Activated CD4-positive, alpha-beta T cell treated with anti-CD3 and anti-CD28 coated beads, Interleukin-2, amount 50 U/mL, for 16 hours (primary cell): ENCODE results near the gene KRTAP10-5.
"Not testable (repeated sequence)": the region's sequence is repeated elsewhere in the genome, so short reads cannot be mapped to it uniquely, and the experiment has no call there.

Experiments used
- DNase-seq: peaks from one replicate; pipeline ENCODE4 v3.0.0-alpha.2; 2020

The KRTAP10-5 gene

DNA sequence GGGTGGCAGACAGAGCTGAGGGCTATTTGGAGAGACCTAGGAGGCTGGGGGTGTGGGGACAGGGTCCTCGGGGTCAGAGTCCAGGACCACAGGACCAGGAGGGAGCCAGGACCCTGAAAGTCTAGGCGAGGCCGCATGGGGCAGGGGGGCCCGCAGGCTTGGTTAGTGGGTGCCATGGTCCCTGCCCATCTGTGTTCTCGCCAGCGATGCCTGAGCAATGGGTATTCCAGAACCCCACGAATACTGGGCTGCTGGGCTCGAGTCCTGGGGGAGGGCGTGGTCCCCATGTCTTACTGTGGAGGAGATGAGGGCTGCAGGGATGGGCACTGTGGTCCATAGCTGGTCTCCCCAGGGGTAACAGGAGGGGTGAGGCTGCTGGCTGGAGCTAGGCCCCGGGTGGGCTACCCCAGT, 9.9 kb upstream of the KRTAP10-5 start:
- no peak for DNase-seq

DNA sequence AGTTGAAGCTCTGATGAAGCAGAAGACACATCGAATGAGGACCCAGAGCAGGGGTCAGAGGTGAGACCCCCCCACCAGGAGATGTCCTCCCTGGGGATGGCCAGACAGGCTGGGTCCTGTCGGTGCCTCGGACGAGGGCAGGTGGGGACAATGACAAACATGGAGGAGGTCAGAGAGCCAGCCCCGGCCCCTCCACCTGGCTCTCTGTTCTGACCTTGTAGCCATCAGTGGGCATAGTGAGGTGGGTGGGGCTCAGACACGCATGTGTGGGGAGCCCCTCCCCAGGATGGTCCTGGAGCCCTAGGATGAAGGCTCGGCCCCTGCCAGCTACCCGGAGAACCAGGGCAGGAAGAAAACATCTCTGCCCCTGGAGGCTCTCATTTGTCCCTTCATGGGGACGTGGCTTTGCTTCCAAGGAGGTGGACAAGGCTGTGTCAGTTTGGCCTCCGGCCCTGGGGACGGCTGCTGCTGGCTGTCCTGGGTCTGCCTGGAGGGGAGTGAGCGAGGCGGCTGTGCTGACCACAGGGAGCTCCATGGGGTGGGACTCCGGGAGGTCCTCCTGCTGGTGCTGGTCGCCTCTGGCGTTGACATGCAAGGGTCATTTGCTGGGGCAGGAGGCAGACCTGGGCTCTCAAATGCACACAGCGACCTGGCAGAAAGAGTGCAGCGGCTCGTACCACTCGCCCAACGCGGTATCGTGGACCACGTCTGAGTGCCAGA, 9.3 kb upstream of the KRTAP10-5 start:
- no peak for DNase-seq

DNA sequence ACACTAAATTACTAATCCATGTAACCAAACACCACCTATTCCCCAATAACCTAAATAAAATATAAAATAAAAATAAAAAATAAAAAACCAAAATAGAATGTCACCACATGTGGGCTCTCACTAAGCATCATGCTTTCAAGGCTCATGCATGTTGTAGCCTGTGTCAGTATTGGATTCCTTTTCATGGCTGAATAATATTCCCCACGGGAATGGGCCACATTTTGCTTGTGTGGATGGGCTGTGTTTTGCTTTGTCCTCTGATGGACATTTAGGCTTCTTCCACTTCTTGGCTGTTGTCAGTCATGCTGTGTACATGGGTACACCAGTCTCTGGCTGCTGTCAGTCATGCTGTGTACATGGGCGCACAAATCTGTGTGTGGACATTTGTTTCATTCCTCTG, 8.7 kb upstream of the KRTAP10-5 start:
- no peak for DNase-seq

DNA sequence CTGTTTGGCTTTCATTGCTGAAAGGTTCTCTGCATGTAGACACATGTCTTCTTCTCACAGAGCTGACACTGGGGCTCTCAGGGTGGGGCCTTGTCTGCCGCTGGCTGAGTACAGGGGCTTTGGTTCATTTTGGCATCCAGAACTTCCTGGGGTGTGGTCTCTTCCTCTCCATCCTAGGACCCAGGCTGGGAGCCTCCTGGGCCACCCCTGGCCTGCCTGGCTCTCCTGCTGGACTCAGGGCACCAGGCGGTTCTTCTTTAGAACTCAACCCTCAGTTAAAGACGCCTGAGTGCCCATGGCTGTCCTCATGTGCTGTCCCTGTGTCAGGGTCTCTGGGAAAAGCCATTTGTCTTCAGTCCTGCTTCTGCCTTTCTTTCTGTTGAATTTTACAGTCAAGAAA, 5.5 kb upstream of the KRTAP10-5 start:
- DNase-seq = no peak

DNA sequence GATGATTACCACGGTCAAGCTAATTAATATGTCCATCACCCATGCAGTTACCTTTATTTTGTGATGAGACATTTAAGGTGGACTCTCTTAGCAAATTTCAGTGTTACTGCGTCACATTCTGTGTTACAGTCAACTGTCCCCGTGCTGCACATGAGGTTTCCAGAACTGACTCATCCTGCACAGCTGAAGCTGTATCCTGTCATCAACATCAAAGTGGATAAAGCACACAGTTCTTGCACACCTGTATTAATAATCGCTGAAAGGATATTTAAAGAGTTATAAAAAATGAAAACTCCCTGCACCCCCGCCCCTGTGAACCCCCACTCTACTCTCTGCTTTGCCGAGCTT, 3.4 kb upstream of the KRTAP10-5 start:
- peak; percentile 41 for DNase-seq

DNA sequence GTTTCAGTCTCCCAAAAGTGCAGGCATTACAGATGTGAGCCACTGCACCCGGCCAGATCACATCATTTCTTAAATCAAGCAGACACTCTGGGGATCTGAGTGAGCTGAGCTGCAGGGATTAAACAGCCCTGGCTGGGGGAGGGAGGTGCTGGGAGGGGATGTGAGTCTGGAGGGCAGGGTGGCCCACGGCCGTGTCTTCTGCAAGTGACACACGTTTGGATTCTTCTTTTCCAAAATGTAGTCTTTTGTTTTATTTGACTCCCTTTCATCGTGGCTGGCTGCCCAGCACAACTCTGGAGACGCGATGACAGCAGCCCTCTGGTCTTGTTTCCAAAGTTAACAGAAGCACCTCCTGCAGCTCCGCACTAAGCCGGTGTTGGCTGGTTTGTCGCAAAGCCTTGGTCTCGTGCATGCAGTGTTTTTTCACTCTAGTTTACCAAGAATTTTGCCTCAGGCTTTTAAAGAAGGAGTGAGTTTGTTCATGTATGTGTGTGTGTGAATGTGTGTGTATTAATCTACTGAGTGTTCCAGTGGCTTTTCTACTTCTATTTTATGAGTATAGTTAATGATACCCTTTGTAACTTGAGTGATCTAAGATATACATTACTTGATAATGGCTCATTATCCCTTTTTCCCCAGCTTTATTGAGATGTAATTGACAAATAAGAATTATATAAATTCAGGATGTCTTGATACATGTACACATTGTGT, 2.8 kb upstream of the KRTAP10-5 start:
- DNase-seq = no peak

DNA sequence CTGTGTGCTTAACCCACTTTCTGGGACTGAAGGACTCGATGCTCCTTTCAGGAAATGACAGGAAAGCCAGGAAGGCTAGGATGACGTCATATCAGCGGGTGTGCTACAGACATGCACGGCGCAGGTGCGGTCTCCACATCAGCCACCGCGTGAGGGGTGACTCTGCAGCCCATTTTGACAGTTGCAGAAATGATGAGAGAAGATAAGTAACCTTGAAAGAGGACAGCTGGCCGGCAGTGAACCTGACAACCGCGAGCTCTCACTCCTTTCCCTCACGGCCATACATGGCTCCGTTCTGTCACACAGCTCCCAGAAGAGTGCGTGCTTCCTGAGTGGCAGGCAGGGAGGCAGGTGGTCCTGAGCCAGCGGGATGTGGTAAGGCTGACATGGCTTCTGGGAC, 1.7 kb upstream of the KRTAP10-5 start:
- no peak for DNase-seq

DNA sequence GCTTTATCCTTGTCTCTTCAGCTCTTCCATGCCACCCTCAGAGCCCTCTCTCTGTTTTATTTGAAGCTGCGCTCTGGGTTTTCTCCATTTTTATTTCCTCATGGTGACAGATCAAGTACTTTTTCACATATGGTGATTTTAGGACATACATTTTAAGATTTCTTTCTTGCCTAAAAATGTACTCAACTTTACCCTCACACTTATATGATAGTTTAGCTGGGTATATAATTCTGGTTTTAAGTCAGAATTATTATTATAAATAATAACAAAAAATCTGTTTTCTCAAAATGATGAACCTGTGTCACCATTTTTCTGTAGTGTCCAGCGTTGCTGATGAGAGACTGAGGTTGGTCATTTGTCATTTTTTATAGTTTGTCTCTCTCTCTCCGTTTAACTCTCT, 754 bp upstream of the KRTAP10-5 start:
- no peak for DNase-seq

DNA sequence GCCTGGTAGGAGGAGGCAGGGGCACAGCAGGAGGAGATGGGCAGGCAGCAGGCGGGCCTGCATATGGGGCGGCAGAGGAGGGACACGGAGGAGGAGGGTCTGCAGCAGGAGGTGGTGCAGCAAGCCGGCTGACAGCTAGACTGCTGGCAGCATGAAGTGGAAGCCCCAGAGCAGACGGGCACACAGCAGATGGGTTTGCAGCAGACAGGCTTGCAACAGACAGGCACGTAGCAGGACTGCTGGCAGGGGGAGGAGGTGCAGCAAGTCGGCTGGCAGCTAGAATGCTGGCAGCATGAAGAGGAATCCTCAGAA, 615 bp downstream of the KRTAP10-5 start:
- DNase-seq = no peak

DNA sequence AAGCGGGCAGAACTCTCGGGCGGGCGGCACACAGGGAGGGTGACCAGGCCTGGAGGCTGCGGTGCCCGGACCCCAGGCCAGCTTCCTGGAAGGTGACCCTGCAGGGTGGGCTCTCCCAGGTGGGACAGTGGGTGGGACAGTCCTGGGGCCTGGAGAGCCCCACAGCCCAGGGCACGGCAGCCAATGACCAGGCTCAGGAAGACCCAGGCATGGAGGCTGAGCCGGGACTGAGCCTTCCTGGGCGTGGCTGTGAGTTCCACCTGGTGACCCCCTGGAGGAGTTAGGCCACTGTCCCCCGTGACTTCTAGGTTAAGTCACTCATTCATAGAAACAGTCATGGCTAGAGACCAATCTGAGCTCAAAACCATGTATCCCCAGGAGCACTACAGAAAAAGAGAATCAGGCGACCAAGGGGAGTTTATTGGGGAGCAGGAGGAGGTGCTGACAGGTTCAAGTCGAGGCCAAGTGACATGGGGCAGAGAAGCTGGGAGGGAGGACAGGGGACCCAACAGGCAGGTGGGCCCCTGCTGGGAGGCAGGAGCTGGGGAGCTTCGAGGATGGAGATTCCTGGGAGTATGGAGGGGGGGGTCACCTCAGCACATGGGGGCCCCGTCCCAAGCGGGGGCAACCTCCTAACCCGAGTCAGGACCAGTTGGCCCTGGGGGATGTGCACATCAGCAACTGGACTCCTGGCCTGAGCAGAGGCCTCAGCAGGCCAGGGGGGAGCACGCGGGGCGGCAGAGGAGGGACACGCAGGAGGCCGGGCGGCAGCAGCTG, 1.2 kb downstream of the KRTAP10-5 start:
- no peak for DNase-seq

DNA sequence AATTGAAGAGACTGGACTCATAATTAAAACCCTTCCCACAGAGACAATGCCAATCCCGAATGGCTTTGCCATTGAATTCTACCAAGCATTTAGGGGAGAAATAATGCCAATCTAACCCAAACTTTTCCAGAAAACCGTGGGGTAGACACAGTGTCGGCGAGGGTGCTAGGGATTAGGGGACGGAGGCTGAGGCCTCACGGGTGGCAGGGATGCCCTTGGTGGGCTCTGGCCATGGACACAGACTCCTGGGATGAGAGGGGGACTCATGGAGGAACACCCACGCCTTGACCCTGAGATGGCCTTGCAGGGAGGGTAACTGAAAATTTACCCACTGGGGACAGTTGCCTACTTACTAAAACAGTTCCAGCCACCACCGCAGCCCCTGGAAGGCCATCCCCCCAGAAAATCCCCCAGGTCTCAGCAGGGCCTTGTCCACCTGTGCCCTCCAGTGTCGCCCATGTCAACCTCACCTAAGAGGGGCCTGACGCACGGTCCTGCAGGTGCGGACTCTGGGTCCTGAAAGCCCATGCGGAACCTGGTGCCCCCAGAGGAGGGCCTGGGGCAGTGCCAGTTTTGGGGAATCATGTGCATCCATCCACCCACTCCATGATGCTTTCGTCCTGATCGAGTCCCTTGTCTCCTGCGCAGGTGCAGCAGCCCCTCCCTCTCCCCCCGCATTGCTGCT, 1.9 kb downstream of the KRTAP10-5 start:
- DNase-seq = no peak

DNA sequence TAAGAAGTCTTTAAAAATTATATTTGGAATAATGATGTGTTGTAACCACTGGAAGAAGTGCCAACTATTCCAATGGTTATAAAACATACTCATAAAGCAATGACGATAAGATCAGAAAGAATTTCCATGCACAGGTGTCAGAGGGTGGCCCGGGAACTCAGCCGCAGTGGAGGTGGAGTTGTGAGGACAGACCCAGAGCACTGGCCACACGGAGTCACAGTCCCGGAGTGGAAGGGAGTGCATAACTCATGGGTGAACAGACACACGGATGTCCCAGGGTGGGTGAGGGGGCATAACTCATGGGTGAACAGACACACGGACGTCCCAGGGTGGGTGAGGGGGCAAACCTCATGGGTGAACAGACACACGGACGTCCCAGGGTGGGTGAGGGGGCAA, 4.4 kb downstream of the KRTAP10-5 start:
- DNase-seq = no peak

DNA sequence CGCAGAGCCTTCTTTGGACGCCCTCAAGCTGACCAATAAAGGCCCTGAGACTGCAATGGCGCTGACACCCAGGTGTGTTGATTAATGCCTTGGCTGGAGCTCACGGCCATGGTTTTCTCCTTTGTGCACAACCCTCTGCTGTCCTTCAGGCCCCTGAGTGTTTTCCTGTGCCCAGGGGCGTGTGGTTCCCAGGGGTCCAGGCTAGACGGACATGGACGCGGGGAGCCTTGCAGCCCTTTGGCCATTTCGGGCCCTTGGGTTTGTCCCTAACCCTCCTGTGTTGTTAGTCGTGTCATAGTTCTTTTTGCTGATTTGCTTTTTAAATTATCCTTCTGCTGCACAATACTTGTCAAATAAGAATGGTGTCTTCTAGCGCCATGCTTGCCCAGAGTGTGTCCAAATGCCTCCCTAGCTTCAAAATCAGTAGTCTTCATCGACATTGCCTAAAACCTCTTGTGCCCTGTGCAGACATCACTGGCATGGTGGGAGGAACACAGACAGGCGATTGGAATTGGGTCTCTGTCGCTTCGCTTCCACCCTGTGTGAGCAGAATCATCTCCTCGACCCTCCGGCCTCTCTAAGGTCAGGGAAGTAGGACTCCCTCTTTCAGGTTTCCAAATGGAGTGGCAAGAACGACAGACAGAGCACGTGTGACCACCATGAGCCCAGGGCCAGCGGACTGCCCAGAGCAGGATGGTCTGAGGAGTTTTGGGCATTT, 4.9 kb downstream of the KRTAP10-5 start:
- DNase-seq = no peak

DNA sequence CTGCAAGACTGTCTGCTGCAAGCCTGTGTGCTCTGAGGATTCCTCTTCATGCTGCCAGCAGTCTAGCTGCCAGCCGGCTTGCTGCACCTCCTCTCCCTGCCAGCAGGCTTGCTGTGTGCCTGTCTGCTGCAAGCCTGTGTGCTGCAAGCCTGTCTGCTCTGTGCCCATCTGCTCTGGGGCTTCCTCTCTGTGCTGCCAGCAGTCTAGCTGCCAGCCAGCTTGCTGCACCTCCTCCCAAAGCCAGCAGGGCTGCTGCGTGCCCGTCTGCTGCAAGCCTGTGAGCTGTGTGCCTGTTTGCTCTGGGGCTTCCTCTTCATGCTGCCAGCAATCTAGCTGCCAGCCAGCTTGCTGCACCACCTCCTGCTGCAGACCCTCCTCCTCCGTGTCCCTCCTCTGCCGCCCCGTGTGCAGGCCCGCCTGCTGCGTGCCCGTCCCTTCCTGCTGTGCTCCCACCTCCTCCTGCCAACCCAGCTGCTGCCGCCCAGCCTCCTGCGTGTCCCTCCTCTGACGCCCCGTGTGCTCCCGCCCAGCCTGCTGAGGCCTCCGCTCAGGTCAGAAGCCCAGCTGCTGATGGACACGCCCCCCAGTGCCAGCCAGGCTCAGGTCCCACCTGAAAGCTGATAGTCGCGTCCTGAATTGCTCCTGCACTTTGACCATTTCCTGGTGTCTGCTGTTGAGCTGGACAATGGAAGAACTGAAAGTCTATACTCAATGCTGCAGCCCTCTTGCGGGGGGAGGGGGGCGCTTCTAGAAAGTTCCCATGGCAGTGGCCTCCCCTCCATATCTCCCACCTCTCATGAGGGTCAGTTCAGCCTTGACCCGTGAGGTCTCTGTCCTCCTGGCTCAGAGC, 5.7 kb downstream of the KRTAP10-5 start:
- no peak for DNase-seq

DNA sequence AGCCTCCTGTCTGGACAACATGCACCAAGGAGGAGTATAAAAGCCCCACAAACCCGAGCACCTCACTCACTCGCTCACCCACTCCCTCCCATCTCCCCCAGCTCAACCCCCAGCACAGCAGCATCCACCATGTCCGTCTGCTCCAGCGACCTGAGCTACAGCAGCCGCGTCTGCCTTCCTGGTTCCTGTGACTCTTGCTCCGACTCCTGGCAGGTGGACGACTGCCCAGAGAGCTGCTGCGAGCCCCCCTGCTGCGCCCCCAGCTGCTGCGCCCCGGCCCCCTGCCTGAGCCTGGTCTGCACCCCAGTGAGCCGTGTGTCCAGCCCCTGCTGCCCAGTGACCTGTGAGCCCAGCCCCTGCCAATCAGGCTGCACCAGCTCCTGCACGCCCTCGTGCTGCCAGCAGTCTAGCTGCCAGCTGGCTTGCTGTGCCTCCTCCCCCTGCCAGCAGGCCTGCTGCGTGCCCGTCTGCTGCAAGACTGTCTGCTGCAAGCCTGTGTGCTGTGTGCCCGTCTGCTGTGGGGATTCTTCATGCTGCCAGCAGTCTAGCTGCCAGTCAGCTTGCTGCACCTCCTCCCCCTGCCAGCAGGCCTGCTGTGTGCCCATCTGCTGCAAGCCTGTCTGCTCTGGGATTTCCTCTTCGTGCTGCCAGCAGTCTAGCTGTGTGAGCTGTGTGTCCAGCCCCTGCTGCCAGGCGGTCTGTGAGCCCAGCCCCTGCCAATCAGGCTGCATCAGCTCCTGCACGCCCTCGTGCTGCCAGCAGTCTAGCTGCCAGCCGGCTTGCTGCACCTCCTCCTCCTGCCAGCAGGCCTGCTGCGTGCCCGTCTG, 6.6 kb downstream of the KRTAP10-5 start, which contains the start of gene KRTAP10-4:
KRTAP10-4 (plus strand) TSS at position 100 of the 827 bp plus-strand sequence; CDS start at position 130, 30 bp downstream.
- not testable (repeated sequence) for DNase-seq

DNA sequence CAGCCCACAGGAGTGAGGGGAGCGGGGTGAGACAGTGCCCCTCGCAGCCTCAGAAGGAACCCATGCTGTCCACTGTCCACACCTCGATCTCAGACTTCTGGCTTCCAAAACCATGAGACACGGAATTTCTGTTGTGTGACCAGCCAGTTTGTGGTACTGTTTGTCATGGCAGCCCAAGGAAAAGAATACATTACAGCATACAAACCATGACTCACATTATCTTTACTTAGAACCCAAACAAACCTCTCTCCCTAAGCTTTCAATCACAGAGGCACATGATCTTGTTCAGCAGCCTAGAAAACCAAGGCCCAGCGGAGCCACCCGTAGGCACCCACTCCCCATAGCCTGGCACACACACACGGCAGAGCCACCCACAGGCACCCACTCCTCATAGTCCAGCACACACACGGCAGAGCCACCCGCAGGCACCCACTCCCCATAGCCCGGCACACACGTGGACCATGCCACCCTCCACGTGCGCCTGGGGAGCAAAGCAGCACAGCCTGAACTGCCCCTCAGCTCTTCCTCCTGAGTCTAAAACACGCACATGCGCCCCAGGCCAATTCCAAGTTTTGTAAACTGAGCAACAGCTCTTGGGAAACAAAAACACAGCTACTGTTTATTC, 7.3 kb downstream of the KRTAP10-5 start:
- DNase-seq = no peak

DNA sequence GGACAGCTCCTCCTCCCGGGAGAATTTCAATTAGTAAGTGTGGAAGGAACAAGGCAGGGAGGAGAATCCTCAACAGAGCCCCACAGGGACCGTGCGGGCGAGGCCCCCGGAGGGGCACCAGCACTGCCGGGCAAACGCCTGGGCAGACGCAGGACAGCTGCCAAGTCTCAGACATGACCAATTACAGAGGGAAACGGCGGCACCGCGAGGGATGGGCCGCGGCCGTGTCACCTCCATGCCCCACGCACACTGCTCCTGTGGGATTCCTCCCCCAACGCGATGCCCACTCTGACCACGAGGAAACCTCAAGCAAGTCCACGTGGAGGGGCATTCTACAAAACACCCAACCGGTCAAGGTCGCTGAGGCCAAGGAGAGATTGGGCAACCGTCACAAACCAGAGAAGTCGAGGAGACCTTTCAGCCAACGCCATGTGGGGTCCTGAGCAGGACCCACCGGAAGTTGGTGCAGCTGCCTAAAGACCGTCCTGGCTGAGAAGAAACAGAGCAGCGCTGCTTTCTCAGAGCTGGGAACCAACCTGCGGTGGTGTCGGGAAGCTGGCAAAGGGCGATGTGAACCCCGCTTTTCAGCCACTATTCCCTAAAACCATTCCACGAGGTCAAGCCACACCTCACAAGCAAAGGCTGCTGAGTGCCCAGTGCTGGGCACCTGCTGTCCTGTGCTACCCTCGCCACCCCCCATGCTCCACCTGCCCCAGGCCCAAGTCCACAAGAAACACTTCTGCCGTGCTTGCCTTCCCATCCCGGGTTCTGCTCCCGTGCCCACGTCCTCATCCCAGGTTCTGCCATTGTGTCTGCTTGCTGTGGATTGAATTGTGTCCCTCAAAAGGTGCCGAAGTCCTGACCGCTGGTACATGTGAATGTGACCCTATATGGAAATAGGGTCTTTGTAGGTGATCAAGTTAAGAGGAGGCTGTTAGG, 8.3 kb downstream of the KRTAP10-5 start:
- DNase-seq = no peak

DNA sequence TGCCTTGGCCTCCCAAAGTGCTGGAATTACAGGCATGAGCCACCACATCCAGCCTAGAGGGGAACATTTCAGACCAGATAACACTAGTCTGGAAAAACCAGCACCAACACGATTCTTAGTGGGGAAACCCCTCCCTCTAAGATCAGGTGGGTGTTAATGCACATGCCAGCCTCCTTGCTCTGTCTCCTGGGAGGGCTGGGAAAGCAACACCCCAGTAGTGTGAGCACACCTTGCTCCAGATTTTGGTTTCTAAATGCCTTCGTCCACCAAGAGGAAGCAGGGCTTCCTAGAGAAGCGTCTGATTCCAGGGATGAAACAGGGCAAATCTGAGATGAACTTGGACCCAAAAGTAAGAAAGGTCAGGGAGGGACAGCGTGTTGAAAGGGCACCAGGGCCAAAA, 9.1 kb downstream of the KRTAP10-5 start:
- DNase-seq = no peak

DNA sequence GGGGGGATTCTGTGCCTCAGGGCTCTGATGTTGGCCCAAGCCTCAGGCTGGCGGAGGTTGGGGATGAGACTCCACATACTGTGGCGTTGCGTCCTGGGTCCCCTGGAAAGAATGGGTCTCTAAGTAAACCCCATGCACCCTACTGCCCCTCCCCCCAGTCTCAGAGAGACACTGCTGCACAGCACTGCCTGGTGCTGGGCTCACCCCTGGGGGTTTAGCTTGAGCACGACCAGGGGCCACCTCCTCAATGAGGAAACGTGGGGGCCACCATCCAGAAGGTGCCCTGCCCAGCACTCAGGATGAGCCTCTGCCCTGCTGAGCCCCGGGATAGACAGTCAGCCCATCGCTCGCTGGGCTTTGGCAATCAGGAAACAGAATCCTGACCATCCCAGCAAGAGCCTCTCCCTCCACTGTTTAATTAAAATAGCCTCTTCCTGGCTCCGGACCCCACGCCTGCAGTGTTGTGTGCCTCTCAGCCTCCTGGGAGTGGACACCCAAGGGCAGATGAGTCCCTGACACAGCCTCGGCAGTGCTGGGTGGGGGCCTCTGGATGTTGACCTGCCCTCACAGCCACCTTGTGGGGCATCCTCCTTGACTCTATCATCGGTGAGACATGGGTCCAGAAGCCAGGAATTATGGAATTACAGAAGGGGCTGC, 10.4 kb downstream of the KRTAP10-5 start:
- no peak for DNase-seq
